EH (cell line): ENCODE results near the gene CFAP73.

Experiments
- DNase-seq: peaks from one replicate; pipeline ENCODE4 v3.0.0-alpha.2; 2015; ENCODE audit warnings: low read depth

The CFAP73 gene

GRCh38 chr12:113164014-113164413 is 14.5 kb downstream of the CFAP73 start:
- DNase-seq = no peak

- no peak for DNase-seq
Measured at GRCh38 chr12:113165521-113166450, 16.3 kb downstream of the CFAP73 start.

GRCh38 chr12:113167868-113168267 is 18.3 kb downstream of the CFAP73 start:
- DNase-seq = no peak

DNA sequence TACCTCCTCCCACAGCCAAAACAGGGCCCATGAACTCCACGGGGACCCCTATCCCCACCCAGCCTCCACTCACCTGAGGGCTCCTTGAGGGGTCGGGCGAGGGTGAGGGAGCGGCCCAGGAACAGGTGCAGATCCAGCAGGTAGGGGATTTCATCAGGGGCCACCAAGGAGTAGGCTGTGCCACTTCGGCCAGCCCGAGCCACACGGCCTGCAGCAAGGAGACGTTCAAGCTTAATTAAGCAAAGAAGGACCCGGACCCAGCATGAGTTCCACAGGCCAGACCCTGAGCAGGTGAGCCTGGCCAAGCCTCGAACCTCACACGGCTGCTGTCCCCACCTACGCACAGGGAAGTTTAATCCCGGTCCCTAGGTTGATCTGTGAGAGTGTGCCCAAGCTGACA is 20.2 kb downstream of the CFAP73 start:
- DNase-seq = no peak

GRCh38 chr12:113170457-113170856 is 20.9 kb downstream of the CFAP73 start:
- DNase-seq = no peak

- no peak for DNase-seq
Measured at GRCh38 chr12:113170926-113171325, 21.4 kb downstream of the CFAP73 start.

DNA sequence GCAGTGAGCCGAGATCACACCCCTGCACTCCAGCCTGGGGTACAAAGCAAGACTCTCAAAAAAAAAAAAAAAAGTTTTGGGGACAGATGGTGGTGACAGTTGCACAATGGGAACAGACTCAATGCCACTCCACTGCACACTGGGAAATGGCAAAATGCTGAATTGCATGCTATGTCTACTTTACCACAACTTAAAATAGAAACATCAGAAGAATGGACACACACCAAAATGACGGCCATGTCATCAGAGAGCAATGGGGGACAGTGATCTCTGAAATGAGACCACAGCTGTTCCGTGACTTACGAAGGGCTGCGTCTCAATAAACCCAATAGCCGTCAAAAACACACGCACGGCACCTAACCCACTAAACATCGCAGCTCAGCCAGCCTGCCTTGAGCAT is 22.0 kb downstream of the CFAP73 start:
- no peak for DNase-seq

GRCh38 chr12:113172185-113172584 is 22.7 kb downstream of the CFAP73 start:
- DNase-seq = no peak

GRCh38 chr12:113173081-113173698 is 23.7 kb downstream of the CFAP73 start:
- DNase-seq = no peak

DNA sequence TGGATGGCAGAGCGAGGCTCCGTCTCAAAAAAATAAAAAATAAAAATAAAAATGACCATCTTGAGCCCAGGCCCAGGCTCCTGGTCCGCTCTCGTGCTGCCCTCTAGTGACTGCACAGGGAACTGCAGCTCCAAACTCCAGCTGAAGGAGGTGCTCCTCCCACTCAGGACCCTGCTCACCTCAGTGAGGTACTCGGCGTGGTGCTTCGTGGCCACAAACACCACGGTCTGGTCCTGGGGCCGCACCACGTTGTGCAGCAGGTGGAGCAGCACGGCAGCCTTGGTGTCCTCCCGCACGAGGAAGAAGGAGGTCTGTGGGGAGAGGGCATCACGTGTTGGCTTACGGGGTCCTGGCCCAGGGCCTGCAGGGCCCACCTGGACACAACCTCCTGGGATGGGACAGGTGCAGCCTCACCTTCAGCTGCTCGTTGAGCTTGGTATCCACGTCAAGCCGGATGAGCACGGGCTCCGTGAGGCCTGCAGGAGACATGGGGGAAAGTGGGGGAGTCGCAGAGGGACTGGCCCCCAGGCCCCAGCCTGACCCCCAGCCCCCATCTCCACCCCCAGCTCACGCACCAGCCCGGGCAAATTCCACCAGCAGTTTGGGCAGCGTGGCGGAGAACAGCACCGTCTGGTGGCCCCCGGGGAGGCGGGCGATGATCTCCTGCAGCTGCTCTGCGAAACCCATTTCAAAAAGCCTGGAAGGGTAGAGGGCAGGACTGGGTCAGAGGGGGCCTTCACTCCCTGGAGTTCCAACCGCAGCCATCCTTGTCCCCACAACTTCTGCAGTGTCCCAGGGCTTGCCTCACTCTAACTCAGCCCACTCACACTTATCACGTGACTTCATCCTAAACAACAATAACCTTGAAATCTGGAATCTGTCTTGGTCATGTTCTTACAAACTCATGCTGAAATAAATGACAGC is 25.2 kb downstream of the CFAP73 start:
- peak; percentile 65 for DNase-seq

- DNase-seq = no peak
Measured at GRCh38 chr12:113179023-113179422, 29.5 kb downstream of the CFAP73 start.

DNA sequence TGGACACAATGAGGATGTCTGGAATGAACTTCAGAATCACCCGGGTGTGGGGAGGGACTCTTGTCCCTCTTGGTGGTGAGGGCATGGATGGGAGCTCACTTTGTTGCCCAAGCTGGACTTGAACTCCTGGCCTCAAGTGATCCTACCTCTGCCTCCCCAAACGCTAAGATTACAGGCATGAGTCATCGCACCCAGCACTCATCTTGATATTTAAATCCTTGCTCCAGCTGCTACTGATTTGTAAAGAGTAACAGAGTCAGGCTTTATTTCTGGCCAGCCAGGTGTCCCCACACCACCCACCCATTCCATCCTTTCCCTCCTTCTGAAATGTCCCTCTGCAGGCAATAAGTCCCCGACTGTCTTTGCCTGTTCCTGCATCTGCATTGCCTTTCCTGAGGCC is 30.8 kb downstream of the CFAP73 start:
- no peak for DNase-seq

GRCh38 chr12:113181975-113182374 is 32.5 kb downstream of the CFAP73 start:
- no peak for DNase-seq

- no peak for DNase-seq
Measured at GRCh38 chr12:113183030-113183589, 33.6 kb downstream of the CFAP73 start.

DNA sequence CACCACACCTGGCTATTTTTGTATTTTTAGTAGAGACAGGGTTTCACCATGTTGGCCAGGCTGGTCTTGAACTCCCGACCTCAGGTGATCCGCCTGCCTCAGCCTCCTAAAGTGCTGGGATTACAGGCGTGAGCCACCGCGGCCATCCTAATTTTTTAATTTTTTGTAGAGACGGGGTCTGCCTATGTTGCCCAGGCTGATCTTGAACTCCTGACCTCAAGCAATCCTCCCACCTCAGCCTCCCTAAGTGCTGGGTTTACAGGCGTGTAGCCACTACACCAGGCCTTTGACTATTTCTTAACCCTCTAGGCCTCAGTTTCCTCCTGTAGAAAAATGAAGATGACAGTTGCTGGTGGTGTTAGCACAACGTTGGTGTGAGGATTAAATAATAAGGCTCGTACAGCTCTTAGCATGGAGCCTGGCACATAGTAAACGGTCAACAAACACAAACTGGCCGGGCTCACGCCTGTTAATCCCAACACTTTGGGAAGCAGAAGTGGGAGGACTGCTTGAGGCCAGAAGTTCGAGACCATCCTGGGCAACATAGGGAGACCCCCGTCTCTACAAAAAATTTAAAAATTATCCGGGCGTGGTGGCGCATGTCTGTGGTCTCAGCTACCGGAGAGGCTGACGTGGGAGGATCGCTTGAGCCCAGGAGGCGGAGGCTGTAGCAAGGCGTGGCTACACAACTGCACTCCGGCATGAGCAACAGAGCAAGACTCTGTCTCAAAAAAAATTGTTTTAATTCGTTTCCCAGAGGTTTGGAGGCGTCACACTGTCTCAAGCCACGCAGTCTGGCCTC is 34.8 kb downstream of the CFAP73 start:
- no peak for DNase-seq

DNA sequence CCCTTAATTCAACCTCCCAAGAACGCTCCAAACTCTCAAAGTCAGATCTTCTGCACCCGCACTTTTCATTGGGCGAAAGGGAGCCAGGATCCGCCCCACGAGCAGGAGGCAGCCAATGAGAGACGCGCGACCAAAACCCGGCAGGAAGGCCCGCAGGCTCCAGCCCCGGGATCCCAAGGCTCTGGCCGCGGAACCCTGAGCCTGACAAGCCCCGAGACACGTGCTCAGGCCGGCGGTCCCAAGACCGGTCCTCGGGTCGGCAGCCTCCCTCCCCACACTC is 35.3 kb downstream of the CFAP73 start:
- peak; percentile 92 for DNase-seq

DNA sequence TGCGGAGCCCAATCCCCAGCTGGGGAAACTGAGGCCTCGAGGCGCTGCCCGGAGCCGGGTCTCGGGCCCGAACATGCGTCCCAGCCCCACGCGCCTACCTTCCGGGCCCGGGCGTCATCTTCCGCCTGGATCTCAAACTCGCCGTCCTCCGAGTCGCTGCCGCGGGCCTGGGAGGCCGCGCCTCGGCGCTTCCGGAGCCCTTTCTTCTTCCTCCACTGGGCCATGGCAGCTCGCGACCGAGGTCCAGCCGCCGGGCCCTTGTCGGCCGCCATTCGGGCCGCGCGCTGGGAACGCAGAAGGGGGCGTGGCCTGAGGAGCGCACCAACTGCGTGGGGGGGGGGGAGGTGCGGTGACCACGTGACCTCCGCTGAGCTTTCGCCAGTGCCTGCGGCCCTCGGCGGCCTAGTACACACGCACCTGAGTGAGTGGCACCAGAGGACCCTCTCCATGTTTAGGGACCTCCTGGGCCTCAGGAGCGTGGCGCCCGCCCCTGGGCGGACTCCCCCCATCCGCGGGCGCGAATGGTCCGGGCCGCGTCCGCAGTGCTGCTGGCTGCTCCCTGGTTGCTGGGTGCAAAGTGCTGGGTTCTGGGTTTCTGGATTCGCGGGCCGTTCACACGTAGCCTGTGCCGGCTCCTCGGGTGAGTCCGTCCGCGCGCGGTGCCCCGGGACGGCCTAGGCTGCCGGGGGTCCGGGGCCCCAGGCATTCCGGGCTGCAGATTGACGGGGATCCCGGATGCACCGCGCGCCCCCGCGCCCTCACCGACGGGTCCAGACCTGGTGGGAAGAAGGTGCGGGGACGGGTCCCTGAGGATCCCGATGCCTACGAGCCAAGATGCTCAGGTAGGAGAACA is 35.9 kb downstream of the CFAP73 start, which contains the start of the genes DDX54 and RITA1:
DDX54 (minus strand) TSS at position 299 of the 853 bp plus-strand sequence; CDS start at position 272, 27 bp downstream.
RITA1 (plus strand) TSS at position 542 of the 853 bp plus-strand sequence. CDS start 1,026 bp downstream, outside the sequence.
- DNase-seq = peak; percentile 75

GRCh38 chr12:113186033-113186365 is 36.5 kb downstream of the CFAP73 start:
- no peak for DNase-seq

- no peak for DNase-seq
Measured at GRCh38 chr12:113186666-113187325, 37.3 kb downstream of the CFAP73 start.

DNA sequence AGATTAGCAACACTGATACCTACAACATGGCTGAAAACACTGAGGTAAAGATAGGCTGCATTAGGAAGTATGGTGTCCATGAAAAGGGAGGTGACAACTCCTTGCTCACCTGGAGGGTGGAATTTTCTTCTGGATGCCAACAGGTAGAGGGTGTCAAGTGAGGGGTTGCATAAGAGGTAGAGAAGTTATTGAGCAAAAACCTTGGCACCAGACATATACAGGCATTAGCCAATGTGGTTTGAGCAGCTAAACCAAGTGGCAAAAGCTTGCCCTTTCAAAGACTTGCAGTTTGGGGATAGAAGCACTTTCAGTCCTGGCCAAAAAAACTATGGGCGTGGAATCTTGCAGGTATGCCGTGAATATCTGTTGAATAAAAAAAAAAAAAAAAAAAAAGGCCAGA is 39.8 kb downstream of the CFAP73 start:
- no peak for DNase-seq
